ENCODE data around the gene ERN1. TPM values are rescaled to one million over a fixed set of nuclear protein-coding genes. Genes with fewer than 3 reads are reported as not detected.

The ERN1 gene
- total and polyA plus RNA-seq, 2 of the 13 experiments (the other 11 are each of a cell fraction or from before 2014, with no cell fraction given) = 6.0 to 12.7 TPM

GRCh38 chr17:64017381-64017980 is 112.5 kb downstream of the ERN1 start:
- Histone ChIP-seq H3K36me3 (replicated peaks in 1 of 2; ENCODE audit: control insufficient read depth in 1 of 2, insufficient read depth in 2 of 2, low read length in 2 of 2) (no peaks in the 10 kb centered on the region; a peak in 1 of 5 replicates), H3K9me3 (ENCODE audit: low read length) (no peaks in the 10 kb centered on the region), H3K27ac (ENCODE audit: extremely low read length, insufficient read depth, low read length) (no peak overlapping the region), H3K9ac (ENCODE audit: insufficient read depth, low read depth, low read length) (no peak overlapping the region), H3K4me1 (ENCODE audit: insufficient read depth, low read length) (peaks cover 20% of the 10 kb centered on the region), H3K79me2 (ENCODE audit: insufficient read depth, low read length) (no peaks in the 10 kb centered on the region), H4K20me1 (ENCODE audit: insufficient read depth, low read length) (no peaks in the 10 kb centered on the region), H3K4me3 (replicated peaks in 1 of 3; ENCODE audit: insufficient read depth in 1 of 3, low read depth in 2 of 3, low read length in 3 of 3) (no peak overlapping the region), H2AFZ (ENCODE audit: low read length) (no peak overlapping the region), H3K27me3 (ENCODE audit: control insufficient read depth in 1 of 2, insufficient read depth in 2 of 2, low read length in 2 of 2) (no peaks in the 10 kb centered on the region; a peak in 1 of 5 replicates), H3K4me2 (ENCODE audit: low read depth, low read length) (no peak overlapping the region)
- in situ Hi-C loops (cut with HindIII; ENCODE audit: extremely low pct_ligation_motif_present, low pct_unique_long_range_greater_than_20kb) (no loop called here), intact Hi-C loops (cut with micrococcal nuclease; ENCODE audit: unreplicated experiment) (no loop called here)
- WGBS (ENCODE audit: low lambda C conversion rate) = 19% methylated on average over 2 of the region's 2 CpGs
- no TSS peak for BruUV-seq (replicated peaks)
- FAIRE-seq (no peak), DNase-seq (ENCODE audit: low spot score) (no peak), ATAC-seq (no peak)
- ChIA-PET CTCF (ENCODE audit: low intra/inter-chr PET ratio, low total read pairs) (no interaction called here), POLR2A (no interaction called here)
- TF ChIP-seq FOXP1 (IDR thresholded peaks at IDR 0.05) (no peak), FOXP1 (CRISPR knock-in tag; IDR thresholded peaks at IDR 0.05) (no peak), NR3C1 (CRISPR knock-in tag; IDR thresholded peaks at IDR 0.05) (no peak), ARID3A (IDR thresholded peaks at IDR 0.05; ENCODE audit: low read depth, low read length) (peak; percentile 62; the same call in 1 of the 2 replicates)
- TF ChIP-seq, protein P1, sequence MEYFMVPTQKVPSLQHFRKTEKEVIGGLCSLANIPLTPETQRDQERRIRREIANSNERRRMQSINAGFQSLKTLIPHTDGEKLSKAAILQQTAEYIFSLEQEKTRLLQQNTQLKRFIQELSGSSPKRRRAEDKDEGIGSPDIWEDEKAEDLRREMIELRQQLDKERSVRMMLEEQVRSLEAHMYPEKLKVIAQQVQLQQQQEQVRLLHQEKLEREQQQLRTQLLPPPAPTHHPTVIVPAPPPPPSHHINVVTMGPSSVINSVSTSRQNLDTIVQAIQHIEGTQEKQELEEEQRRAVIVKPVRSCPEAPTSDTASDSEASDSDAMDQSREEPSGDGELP (IDR thresholded peaks at IDR 0.05; ENCODE audit: borderline replicate concordance, low read depth) = no peak

GRCh38 chr17:64016974-64017373 is 113.0 kb downstream of the ERN1 start:
- Histone ChIP-seq H4K20me1 (ENCODE audit: insufficient read depth, low read length) (no peaks in the 10 kb centered on the region), H3K27ac (ENCODE audit: extremely low read length, insufficient read depth, low read length) (no peak overlapping the region), H3K27me3 (ENCODE audit: control insufficient read depth in 1 of 2, insufficient read depth in 2 of 2, low read length in 2 of 2) (no peaks in the 10 kb centered on the region; a peak in 1 of 5 replicates), H3K4me2 (ENCODE audit: low read depth, low read length) (no peak overlapping the region), H3K36me3 (replicated peaks in 1 of 2; ENCODE audit: control insufficient read depth in 1 of 2, insufficient read depth in 2 of 2, low read length in 2 of 2) (no peaks in the 10 kb centered on the region; a peak in 1 of 5 replicates), H3K9ac (ENCODE audit: insufficient read depth, low read depth, low read length) (no peak overlapping the region), H3K4me1 (ENCODE audit: insufficient read depth, low read length) (peaks cover 15% of the 10 kb centered on the region), H3K4me3 (replicated peaks in 1 of 3; ENCODE audit: insufficient read depth in 1 of 3, low read depth in 2 of 3, low read length in 3 of 3) (no peak overlapping the region), H3K9me3 (ENCODE audit: low read length) (no peaks in the 10 kb centered on the region), H3K79me2 (ENCODE audit: insufficient read depth, low read length) (no peaks in the 10 kb centered on the region), H2AFZ (ENCODE audit: low read length) (no peak overlapping the region)
- no TSS peak for BruUV-seq (replicated peaks)
- ATAC-seq (no peak), DNase-seq (ENCODE audit: low spot score) (no peak), FAIRE-seq (no peak)
- intact Hi-C loops (cut with micrococcal nuclease; ENCODE audit: unreplicated experiment) = no loop called here
- ChIA-PET CTCF (ENCODE audit: low intra/inter-chr PET ratio, low total read pairs) (no interaction called here), POLR2A (no interaction called here)
- no peak for TF ChIP-seq ZFP1 (CRISPR knock-in tag; IDR thresholded peaks at IDR 0.05)
- WGBS (ENCODE audit: low lambda C conversion rate) = 80% methylated on average over 3 of the region's 3 CpGs
- in situ Hi-C loops (cut with HindIII; ENCODE audit: extremely low pct_ligation_motif_present, low pct_unique_long_range_greater_than_20kb) = no loop called here

Measured in HepG2 (cell line).